Measurements from ENCODE around the gene NDEL1. TPM values are rescaled to one million over a fixed set of nuclear protein-coding genes. Genes with fewer than 3 reads are reported as not detected.

NDEL1 gene
- total RNA-seq, 1 experiment from 2014 or later, result 38.4 TPM

DNA sequence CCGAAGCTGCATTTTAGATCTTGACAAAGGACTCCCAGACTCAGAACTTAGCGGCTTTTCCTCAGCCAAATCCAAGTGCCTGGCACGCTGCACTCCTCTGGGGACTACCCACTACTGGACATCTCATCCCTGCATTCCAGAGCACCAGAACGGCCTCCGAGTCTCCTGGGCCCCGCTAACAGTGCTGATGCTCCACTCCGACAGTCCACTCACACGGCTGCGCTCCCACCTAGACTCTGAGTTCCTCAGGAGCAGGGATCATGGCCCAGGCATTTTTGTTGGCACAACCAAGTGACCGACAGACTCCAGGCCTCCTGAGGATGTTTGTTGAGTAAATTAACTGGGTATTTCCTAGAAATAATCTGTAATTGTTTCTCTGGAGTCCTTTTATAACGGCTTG is 79.1 kb downstream of the NDEL1 start:
- Histone ChIP-seq H2BK20ac (ENCODE audit: low read depth, low read length, poor library complexity, severe bottlenecking) (no peak overlapping the region), H3K56ac (ENCODE audit: insufficient read length, low read depth, low read length) (no peak overlapping the region), H3K23ac (ENCODE audit: insufficient read length, low read depth, low read length) (no peak overlapping the region), H3K18ac (ENCODE audit: insufficient read length, low read depth, low read length) (no peak overlapping the region), H2BK12ac (ENCODE audit: insufficient read length, low read depth, low read length) (no peak overlapping the region), H3K79me2 (ENCODE audit: insufficient read depth, low read length) (no peaks in the 10 kb centered on the region), H3K23me2 (ENCODE audit: insufficient read length, low read depth, low read length, poor library complexity, severe bottlenecking) (no peaks in the 10 kb centered on the region), H3K4me1 (ENCODE audit: insufficient read depth, low read length) (no peaks in the 10 kb centered on the region), H2BK120ac (ENCODE audit: low read depth, low read length, poor library complexity, severe bottlenecking) (no peak overlapping the region), H4K91ac (ENCODE audit: insufficient read length, low read depth, low read length) (no peak overlapping the region), H2BK5ac (ENCODE audit: insufficient read length, low read length) (no peak overlapping the region), H3T11ph (ENCODE audit: low read length) (no peak overlapping the region), H2AFZ (ENCODE audit: low read length) (no peak overlapping the region), H3K27me3 (ENCODE audit: insufficient read depth, low read length) (no peaks in the 10 kb centered on the region), H4K5ac (ENCODE audit: insufficient read length, low read depth, low read length) (no peak overlapping the region), H4K8ac (replicated peaks; ENCODE audit: insufficient read length, low read depth, low read length) (no peak overlapping the region), H2BK15ac (ENCODE audit: low read depth, low read length) (no peak overlapping the region), H3K79me1 (ENCODE audit: insufficient read depth, low read depth, low read length, poor library complexity, severe bottlenecking) (no peaks in the 10 kb centered on the region), H3K14ac (ENCODE audit: insufficient read depth, low read length) (no peak overlapping the region), H3K4me2 (ENCODE audit: insufficient read depth, insufficient read length, low read length) (no peak overlapping the region), H3K9ac (ENCODE audit: extremely low read depth, insufficient read length, low read length) (no peak overlapping the region), H3K9me3 (ENCODE audit: control insufficient read depth, low read depth, low read length) (no peaks in the 10 kb centered on the region), H3K4ac (ENCODE audit: low read depth, low read length) (no peak overlapping the region), H2AK5ac (ENCODE audit: insufficient read length, low read length) (no peak overlapping the region), H4K20me1 (ENCODE audit: control insufficient read depth, insufficient read depth, insufficient read length) (no peaks in the 10 kb centered on the region), H3K27ac (ENCODE audit: insufficient read length, low read depth, low read length) (no peak overlapping the region)
- Mint-ChIP-seq H3K4me3 (no peak overlapping the region), H3K36me3 (ENCODE audit: insufficient read depth in 1 of 3, low read depth in 3 of 3) (peaks cover 65 to 93% (median 89%) of the 10 kb centered on the region in 3 experiments; a peak in 6 of 7 replicates), H3K4me1 (no peaks in the 10 kb centered on the region), H3K27me3 (ENCODE audit: low read depth) (no peaks in the 10 kb centered on the region), H3K9me3 (no peaks in the 10 kb centered on the region), H3K27ac (peak overlapping the region in 2 of 3 experiments; percentile 20 to 92; a peak in 2 of 7 replicates)
- TF ChIP-seq, protein P1, sequence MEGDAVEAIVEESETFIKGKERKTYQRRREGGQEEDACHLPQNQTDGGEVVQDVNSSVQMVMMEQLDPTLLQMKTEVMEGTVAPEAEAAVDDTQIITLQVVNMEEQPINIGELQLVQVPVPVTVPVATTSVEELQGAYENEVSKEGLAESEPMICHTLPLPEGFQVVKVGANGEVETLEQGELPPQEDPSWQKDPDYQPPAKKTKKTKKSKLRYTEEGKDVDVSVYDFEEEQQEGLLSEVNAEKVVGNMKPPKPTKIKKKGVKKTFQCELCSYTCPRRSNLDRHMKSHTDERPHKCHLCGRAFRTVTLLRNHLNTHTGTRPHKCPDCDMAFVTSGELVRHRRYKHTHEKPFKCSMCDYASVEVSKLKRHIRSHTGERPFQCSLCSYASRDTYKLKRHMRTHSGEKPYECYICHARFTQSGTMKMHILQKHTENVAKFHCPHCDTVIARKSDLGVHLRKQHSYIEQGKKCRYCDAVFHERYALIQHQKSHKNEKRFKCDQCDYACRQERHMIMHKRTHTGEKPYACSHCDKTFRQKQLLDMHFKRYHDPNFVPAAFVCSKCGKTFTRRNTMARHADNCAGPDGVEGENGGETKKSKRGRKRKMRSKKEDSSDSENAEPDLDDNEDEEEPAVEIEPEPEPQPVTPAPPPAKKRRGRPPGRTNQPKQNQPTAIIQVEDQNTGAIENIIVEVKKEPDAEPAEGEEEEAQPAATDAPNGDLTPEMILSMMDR (conservative IDR thresholded peaks at IDR 0.05), result no peak
- no CpG with 5 or more reads among the region's 11 CpGs for WGBS (ENCODE audit: extremely low coverage, insufficient read length, low lambda C conversion rate)
- no peak for DNase-seq

Other genes with a start within 250 kb of the NDEL1 start
- 3.1 and 3.4 TPM in 2 replicates for gene BORCS6, start 245.7 kb upstream of the NDEL1 start, total RNA-seq (2021)
- gene AURKB, start 225.3 kb upstream of the NDEL1 start, total RNA-seq (2021), result 160 and 171 TPM in 2 replicates
- gene CTC1, start 187.8 kb upstream of the NDEL1 start, total RNA-seq (2021), result 36.9 and 37.0 TPM in 2 replicates
- gene PFAS, start 186.6 kb upstream of the NDEL1 start, total RNA-seq (2021), result 224 and 228 TPM in 2 replicates
- gene RANGRF, start 147.2 kb upstream of the NDEL1 start, total RNA-seq (2021), result 36.9 and 42.5 TPM in 2 replicates
- gene SLC25A35, start 140.5 kb upstream of the NDEL1 start, total RNA-seq (2021), result 3.9 and 4.3 TPM in 2 replicates
- gene ARHGEF15, start 125.6 kb upstream of the NDEL1 start, total RNA-seq (2021), result 0.35 and 0.39 TPM in 2 replicates
- not detected in 2 replicates for gene ODF4, start 96.0 kb upstream of the NDEL1 start, total RNA-seq (2021)
- gene RPL26, start 52.7 kb upstream of the NDEL1 start, total RNA-seq (2021), result 2,434 and 2,435 TPM in 2 replicates
- 0.07 and 0.09 TPM in 2 replicates for gene RNF222, start 38.1 kb upstream of the NDEL1 start, total RNA-seq (2021)
- gene MYH10, start 194.8 kb downstream of the NDEL1 start, total RNA-seq (2021), result 251 and 256 TPM in 2 replicates

Data from H9 (cell line).